ENCODE measurements around the gene CDKAL1.

DNA sequence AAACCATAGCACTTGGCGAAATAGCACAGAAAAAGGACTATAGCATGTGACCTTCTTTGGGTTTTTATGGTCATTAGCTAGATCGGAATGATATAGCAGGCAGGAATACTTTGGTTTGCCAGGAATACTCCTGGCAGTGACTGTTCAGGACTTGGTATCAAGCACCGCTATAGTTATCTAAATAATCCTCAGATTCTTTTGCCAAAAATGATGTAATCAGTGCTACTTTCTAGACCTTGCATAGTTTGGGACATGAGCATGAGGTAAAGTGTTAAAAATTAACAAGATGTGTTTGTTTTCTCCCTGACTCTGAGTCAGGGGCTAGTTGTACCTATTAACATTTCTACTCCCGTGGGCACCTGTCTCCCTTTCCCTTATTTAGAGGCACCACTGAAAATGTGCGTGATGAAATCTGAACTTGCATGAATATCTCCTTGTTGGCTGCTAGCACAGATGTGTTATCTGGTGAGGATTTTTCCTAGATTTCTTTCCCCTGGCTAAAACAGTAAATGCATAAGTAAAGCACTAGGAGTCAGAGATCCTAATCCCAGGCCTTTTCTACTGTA, 511.0 kb downstream of the CDKAL1 start:
- TF ChIP-seq EZH2phosphoT487 (IDR thresholded peaks at IDR 0.05): no peak
- no peak for TF ChIP-seq EZH2 (IDR thresholded peaks at IDR 0.05)
- TF ChIP-seq, protein P1, sequence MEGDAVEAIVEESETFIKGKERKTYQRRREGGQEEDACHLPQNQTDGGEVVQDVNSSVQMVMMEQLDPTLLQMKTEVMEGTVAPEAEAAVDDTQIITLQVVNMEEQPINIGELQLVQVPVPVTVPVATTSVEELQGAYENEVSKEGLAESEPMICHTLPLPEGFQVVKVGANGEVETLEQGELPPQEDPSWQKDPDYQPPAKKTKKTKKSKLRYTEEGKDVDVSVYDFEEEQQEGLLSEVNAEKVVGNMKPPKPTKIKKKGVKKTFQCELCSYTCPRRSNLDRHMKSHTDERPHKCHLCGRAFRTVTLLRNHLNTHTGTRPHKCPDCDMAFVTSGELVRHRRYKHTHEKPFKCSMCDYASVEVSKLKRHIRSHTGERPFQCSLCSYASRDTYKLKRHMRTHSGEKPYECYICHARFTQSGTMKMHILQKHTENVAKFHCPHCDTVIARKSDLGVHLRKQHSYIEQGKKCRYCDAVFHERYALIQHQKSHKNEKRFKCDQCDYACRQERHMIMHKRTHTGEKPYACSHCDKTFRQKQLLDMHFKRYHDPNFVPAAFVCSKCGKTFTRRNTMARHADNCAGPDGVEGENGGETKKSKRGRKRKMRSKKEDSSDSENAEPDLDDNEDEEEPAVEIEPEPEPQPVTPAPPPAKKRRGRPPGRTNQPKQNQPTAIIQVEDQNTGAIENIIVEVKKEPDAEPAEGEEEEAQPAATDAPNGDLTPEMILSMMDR (IDR thresholded peaks at IDR 0.05): no peak

Data from neural progenitor cell (in vitro differentiated cells).